Measurements from ENCODE around the gene AGBL1.
A peak's percentile ranks its signal among the peaks of the same experiment; 100 is the strongest.

The AGBL1 gene

GRCh38 chr15:86903642-86904421 is 824.2 kb downstream of the AGBL1 start:
- no peak for DNase-seq

- peak; percentile 94 for DNase-seq
Measured at GRCh38 chr15:86905625-86906256, 826.1 kb downstream of the AGBL1 start.

GRCh38 chr15:86906376-86906775 is 826.7 kb downstream of the AGBL1 start:
- no peak for DNase-seq

- DNase-seq, result no peak
Measured at GRCh38 chr15:86911022-86911421, 831.4 kb downstream of the AGBL1 start.

GRCh38 chr15:86912661-86913060 is 833.0 kb downstream of the AGBL1 start:
- no peak for DNase-seq

- peak; percentile 78 for DNase-seq
Measured at GRCh38 chr15:86915811-86916331, 836.2 kb downstream of the AGBL1 start.

- DNase-seq, result no peak
Measured at GRCh38 chr15:86916671-86917360, 837.1 kb downstream of the AGBL1 start.

- DNase-seq, result no peak
Measured at GRCh38 chr15:86917361-86917671, 837.6 kb downstream of the AGBL1 start.

GRCh38 chr15:86919581-86919980 is 839.9 kb downstream of the AGBL1 start:
- DNase-seq, result no peak

- no peak for DNase-seq
Measured at GRCh38 chr15:86929461-86929860, 849.8 kb downstream of the AGBL1 start.

GRCh38 chr15:86932456-86932855 is 852.8 kb downstream of the AGBL1 start:
- DNase-seq, result no peak

GRCh38 chr15:86935841-86936240 is 856.2 kb downstream of the AGBL1 start:
- DNase-seq, result peak; percentile 11

- DNase-seq, result no peak
Measured at GRCh38 chr15:86942285-86942684, 862.6 kb downstream of the AGBL1 start.

GRCh38 chr15:86948719-86949118 is 869.0 kb downstream of the AGBL1 start:
- no peak for DNase-seq

- DNase-seq, result no peak
Measured at GRCh38 chr15:86959254-86959653, 879.6 kb downstream of the AGBL1 start.

GRCh38 chr15:86961669-86962068 is 882.0 kb downstream of the AGBL1 start:
- no peak for DNase-seq

- DNase-seq, result no peak
Measured at GRCh38 chr15:86964271-86964670, 884.6 kb downstream of the AGBL1 start.

- DNase-seq, result no peak
Measured at GRCh38 chr15:86968244-86968643, 888.6 kb downstream of the AGBL1 start.

GRCh38 chr15:86969364-86969763 is 889.7 kb downstream of the AGBL1 start:
- no peak for DNase-seq

- no peak for DNase-seq
Measured at GRCh38 chr15:86973284-86973844, 893.7 kb downstream of the AGBL1 start.

GRCh38 chr15:86988033-86988432 is 908.4 kb downstream of the AGBL1 start:
- DNase-seq, result no peak

GRCh38 chr15:87021751-87022150 is 942.1 kb downstream of the AGBL1 start:
- no peak for DNase-seq

GRCh38 chr15:87031540-87032230 is 952.0 kb downstream of the AGBL1 start:
- no peak for DNase-seq
